22Rv1 (cell line): ENCODE results near the gene FHAD1.

Experiments
- CTCF ChIP-seq: fragments of 450-650 bp; IDR thresholded peaks from 2 replicates; pipeline ENCODE4 v1.5.1; 2017; ENCODE audit warnings: mild to moderate bottlenecking
- ZFX ChIP-seq: fragments of 450-650 bp; IDR thresholded peaks from 2 replicates; pipeline ENCODE4 v1.6.1; 2017; ENCODE audit warnings: antibody characterized with exemption, borderline replicate concordance

GRCh38 chr1:15225461-15225860 lies 21.6 kb upstream of the FHAD1 start:
- no peak for TF ChIP-seq CTCF
- no peak for TF ChIP-seq ZFX
